GM12801 (cell line): ENCODE data around the gene SUMO3.

ENCODE experiments used
- CTCF ChIP-seq: IDR thresholded peaks from one replicate; pipeline ENCODE4 v1.5.1; 2011; ENCODE audit warnings: control low read depth; ENCODE audit not compliant: insufficient read length; ENCODE audit errors: extremely low read depth

Gene SUMO3

DNA sequence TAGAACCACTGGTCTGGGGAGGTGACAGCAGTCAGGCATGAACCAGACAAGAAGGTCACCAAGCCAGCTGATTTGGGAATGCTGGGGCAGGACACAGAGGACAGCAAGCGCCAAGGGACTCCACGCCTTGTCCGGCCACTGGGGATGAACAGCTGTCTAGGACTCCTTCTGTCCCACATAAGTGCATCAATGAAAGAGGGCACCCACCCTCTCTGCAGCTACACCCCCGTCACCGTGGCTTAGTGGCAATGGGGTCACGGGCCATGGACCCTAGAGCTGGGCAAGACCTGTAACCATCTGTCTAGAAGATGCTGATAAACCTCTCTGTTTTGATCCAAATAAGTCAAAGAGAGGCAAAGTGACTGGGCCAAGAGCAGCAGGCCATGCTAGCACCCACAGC, 33.1 kb downstream of the SUMO3 start:
- TF ChIP-seq CTCF, result no peak

GRCh38 chr21:44783020-44783696, 34.7 kb downstream of the SUMO3 start:
- TF ChIP-seq CTCF, result no peak

- no peak for TF ChIP-seq CTCF
Observed at GRCh38 chr21:44780767-44781459, 36.9 kb downstream of the SUMO3 start.

GRCh38 chr21:44780137-44780502, 37.7 kb downstream of the SUMO3 start:
- TF ChIP-seq CTCF, result no peak

GRCh38 chr21:44779417-44780136, 38.3 kb downstream of the SUMO3 start:
- no peak for TF ChIP-seq CTCF

GRCh38 chr21:44778983-44779382, 38.9 kb downstream of the SUMO3 start:
- no peak for TF ChIP-seq CTCF

DNA sequence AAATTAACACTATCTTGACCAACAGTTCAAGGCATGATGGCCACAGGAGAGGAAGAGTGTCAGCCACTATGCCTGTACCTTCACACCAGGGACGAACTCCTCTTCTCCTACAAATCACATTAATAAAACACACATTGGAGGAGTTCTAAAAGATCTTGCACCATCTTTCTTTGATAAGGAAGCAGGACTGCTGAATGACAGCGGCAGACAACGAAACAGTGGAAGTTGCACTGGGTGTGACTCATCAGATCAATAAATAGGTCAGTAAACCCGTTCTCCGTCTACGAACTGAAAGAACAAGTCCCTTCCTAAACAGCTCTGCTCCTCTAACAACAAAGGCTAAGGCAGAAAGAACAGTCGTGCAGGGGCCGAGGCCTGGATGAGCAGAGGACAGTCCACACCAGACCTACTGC, 39.4 kb downstream of the SUMO3 start:
- no peak for TF ChIP-seq CTCF
